Hepatocyte (in vitro differentiated cells): ENCODE results near the gene CFAP58.

Source experiments
- CTCF ChIP-seq: fragments of 200-600 bp; sonication (generic); IDR thresholded peaks from 2 replicates; pipeline ENCODE4 v1.5.1; 2016; ENCODE audit warnings: antibody characterized with exemption, mild to moderate bottlenecking; ENCODE audit not compliant: poor library complexity
- EZH2 ChIP-seq: fragments of 200-600 bp; sonication (generic); IDR thresholded peaks from 2 replicates; pipeline ENCODE4 v1.6.1; 2016; ENCODE audit warnings: antibody characterized with exemption, mild to moderate bottlenecking, borderline replicate concordance

GRCh38 chr10:104430360-104430759 is 76.7 kb downstream of the CFAP58 start:
- TF ChIP-seq CTCF (no peak), EZH2 (no peak)
